MM.1S (cell line): ENCODE results near the gene WDPCP.

Experiments used
- CTCF ChIP-seq: fragments of 300-600 bp; sonication (generic); IDR thresholded peaks from 2 replicates; pipeline ENCODE4 v1.5.1; 2016; ENCODE audit warnings: antibody characterized with exemption, low read length, mixed read lengths
- EZH2 ChIP-seq: fragments of 300-600 bp; sonication (generic); optimal IDR thresholded peaks from 2 replicates; pipeline ENCODE3; 2017; ENCODE audit warnings: low read depth, mild to moderate bottlenecking, antibody characterized with exemption, low read length, mixed read lengths

GRCh38 chr2:63617366-63617765 is 29.1 kb upstream of the WDPCP start:
- TF ChIP-seq CTCF = no peak
- TF ChIP-seq EZH2 = no peak
